ENCODE measurements around the gene PTAFR. TPM values are rescaled to one million over a fixed set of nuclear protein-coding genes. Genes with fewer than 3 reads are reported as not detected.
"Not testable (repeated sequence)": the region's sequence is repeated elsewhere in the genome, so short reads cannot be mapped to it uniquely, and the experiment has no call there.

PTAFR gene
- total RNA-seq, 3 donors from 2014 or later (not counting 1 experiment from before 2014, with no cell fraction given), result 1.2 to 6.4 (median 1.5) TPM

DNA sequence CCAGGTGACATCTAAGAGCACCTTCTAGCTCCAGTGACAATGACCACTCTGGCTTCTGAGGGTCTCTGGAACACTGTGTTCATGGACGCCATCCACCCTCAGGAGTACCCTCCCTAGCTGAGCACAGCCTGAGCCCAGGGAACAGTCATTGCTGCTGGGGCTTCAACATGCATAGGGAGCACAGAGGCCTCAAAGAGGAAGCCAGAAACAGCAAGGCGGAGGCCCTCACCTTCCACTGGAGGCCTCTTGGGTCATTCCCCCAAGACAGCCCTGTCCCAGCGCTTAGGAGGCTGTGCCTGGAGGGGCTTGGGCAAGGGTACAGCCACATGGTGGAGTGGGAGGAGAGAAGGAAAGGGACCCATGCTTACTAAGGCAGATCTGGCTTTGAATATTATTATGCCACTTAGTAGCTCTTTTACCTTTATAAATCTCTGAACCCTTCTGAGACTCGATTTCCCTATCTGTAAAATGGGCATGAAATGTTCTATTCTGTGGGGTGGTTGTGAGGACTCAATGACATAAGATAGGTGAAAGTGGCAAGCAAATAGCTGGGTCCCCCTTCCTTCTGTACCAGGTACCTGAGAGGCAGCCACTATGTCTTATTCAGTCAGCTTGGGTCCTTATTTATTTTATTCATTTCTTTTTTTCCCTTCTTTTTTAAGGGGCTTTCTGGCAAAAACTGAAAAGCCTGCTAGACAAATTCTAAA lies 32.8 kb downstream of the PTAFR start:
- 92% methylated on average over 4 of the region's 4 CpGs for WGBS (ENCODE audit: insufficient coverage)
- no peak overlapping the region for H3K4me3 ChIP-seq (ENCODE audit: low read length)
- no peak overlapping the region for H3K27ac ChIP-seq (ENCODE audit: low read length)
- no peak for TF ChIP-seq CTCF (IDR thresholded peaks at IDR 0.05)
- DNase-seq, result no peak
- Mint-ChIP-seq H3K4me1 (peaks cover 0 to 9% of the 10 kb centered on the region in 2 donors), H3K27ac (no peak overlapping the region), H3K4me3 (no peak overlapping the region), H3K36me3 (no peaks in the 10 kb centered on the region), H3K9me3 (no peaks in the 10 kb centered on the region), H3K27me3 (ENCODE audit: low read depth in 2 of 2) (peaks cover 0 to 8% of the 10 kb centered on the region in 2 donors)
- H3K9me3 ChIP-seq (ENCODE audit: control insufficient read depth, insufficient read depth, low read length), result no peaks in the 10 kb centered on the region
- H3K36me3 ChIP-seq (ENCODE audit: control insufficient read depth, insufficient read depth, low read length), result no peaks in the 10 kb centered on the region
- H3K27me3 ChIP-seq (ENCODE audit: control insufficient read depth, insufficient read depth, low read length), result no peaks in the 10 kb centered on the region
- intact Hi-C loops (cut with micrococcal nuclease), result no loop called here
- peaks cover 6% of the 10 kb centered on the region for H3K4me1 ChIP-seq (ENCODE audit: control insufficient read depth, insufficient read depth, low read length)
- no peak for ATAC-seq

DNA sequence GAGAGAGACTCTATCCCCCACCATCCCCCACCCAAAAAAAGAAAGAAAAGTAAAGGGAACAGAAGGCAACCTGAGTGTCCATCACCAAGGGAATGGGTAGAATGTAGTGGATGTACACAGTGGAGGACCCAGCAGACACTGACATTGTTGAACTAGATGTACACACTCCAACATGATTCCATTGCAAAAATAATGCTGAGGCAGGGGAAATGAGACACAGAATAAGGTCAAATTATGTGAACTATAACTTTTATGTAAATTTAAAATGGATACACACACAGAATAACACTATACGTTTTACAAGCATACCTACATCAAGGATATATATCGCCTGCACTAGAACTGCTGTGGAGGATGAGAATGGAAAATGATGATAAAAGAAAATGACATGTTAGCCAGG lies 34.8 kb downstream of the PTAFR start:
- no CpG with 5 or more reads among the region's 2 CpGs for WGBS (ENCODE audit: insufficient coverage)
- DNase-seq (no peak), ATAC-seq (no peak)
- Mint-ChIP-seq H3K4me1 (peaks cover 2 to 9% of the 10 kb centered on the region in 2 donors), H3K4me3 (no peak overlapping the region), H3K27me3 (ENCODE audit: low read depth in 2 of 2) (peaks cover 0 to 8% of the 10 kb centered on the region in 2 donors), H3K36me3 (no peaks in the 10 kb centered on the region), H3K9me3 (no peaks in the 10 kb centered on the region), H3K27ac (no peak overlapping the region)
- no peaks in the 10 kb centered on the region for H3K4me1 ChIP-seq (ENCODE audit: control insufficient read depth, insufficient read depth, low read length)
- H3K9me3 ChIP-seq (ENCODE audit: control insufficient read depth, insufficient read depth, low read length), result no peaks in the 10 kb centered on the region
- H3K27ac ChIP-seq (ENCODE audit: low read length), result no peak overlapping the region
- no peak for TF ChIP-seq CTCF (IDR thresholded peaks at IDR 0.05)
- H3K27me3 ChIP-seq (ENCODE audit: control insufficient read depth, insufficient read depth, low read length), result no peaks in the 10 kb centered on the region
- H3K4me3 ChIP-seq (ENCODE audit: low read length), result no peak overlapping the region
- no peaks in the 10 kb centered on the region for H3K36me3 ChIP-seq (ENCODE audit: control insufficient read depth, insufficient read depth, low read length)
- intact Hi-C loops (cut with micrococcal nuclease), result no loop called here

GRCh38 chr1:28139866-28140265 lies 36.6 kb downstream of the PTAFR start:
- ATAC-seq; H3K27me3 ChIP-seq (ENCODE audit: control insufficient read depth, insufficient read depth, low read length); H3K27ac ChIP-seq (ENCODE audit: low read length); H3K27ac Mint-ChIP-seq; DNase-seq; H3K4me1 Mint-ChIP-seq; H3K4me3 ChIP-seq (ENCODE audit: low read length); H3K36me3 Mint-ChIP-seq; H3K9me3 Mint-ChIP-seq; H3K9me3 ChIP-seq (ENCODE audit: control insufficient read depth, insufficient read depth, low read length); intact Hi-C loops (cut with micrococcal nuclease); H3K36me3 ChIP-seq (ENCODE audit: control insufficient read depth, insufficient read depth, low read length); H3K27me3 Mint-ChIP-seq (ENCODE audit: low read depth in 2 of 2); H3K4me3 Mint-ChIP-seq; H3K4me1 ChIP-seq (ENCODE audit: control insufficient read depth, insufficient read depth, low read length): not testable (repeated sequence)
- WGBS (ENCODE audit: insufficient coverage), result 81% methylated on average over 8 of the region's 8 CpGs

GRCh38 chr1:28139025-28139712 lies 37.3 kb downstream of the PTAFR start:
- peaks cover 4% of the 10 kb centered on the region for H3K4me1 ChIP-seq (ENCODE audit: control insufficient read depth, insufficient read depth, low read length)
- Mint-ChIP-seq H3K9me3 (no peaks in the 10 kb centered on the region), H3K27ac (no peak overlapping the region), H3K4me3 (no peak overlapping the region), H3K4me1 (peaks cover 9 to 12% of the 10 kb centered on the region in 2 donors), H3K27me3 (ENCODE audit: low read depth in 2 of 2) (peaks cover 0 to 8% of the 10 kb centered on the region in 2 donors), H3K36me3 (no peaks in the 10 kb centered on the region)
- intact Hi-C loops (cut with micrococcal nuclease), result no loop called here
- no peaks in the 10 kb centered on the region for H3K27me3 ChIP-seq (ENCODE audit: control insufficient read depth, insufficient read depth, low read length)
- no peak overlapping the region for H3K27ac ChIP-seq (ENCODE audit: low read length)
- no peaks in the 10 kb centered on the region for H3K9me3 ChIP-seq (ENCODE audit: control insufficient read depth, insufficient read depth, low read length)
- no peak overlapping the region for H3K4me3 ChIP-seq (ENCODE audit: low read length)
- ATAC-seq (no peak), DNase-seq (no peak)
- 46% methylated on average over 7 of the region's 7 CpGs for WGBS (ENCODE audit: insufficient coverage)
- no peak for TF ChIP-seq CTCF (IDR thresholded peaks at IDR 0.05)
- no peaks in the 10 kb centered on the region for H3K36me3 ChIP-seq (ENCODE audit: control insufficient read depth, insufficient read depth, low read length)
